ENCODE measurements around the gene LRRC25. TPM values are rescaled to one million over a fixed set of nuclear protein-coding genes. Genes with fewer than 3 reads are reported as not detected.

LRRC25 gene
- total and polyA plus RNA-seq, 10 of the 15 experiments (the other 5 are each of a cell fraction or from before 2014, with no cell fraction given) = 0.38 to 2.9 (median 1.2) TPM

- ChIA-PET CTCF (interaction anchor here (1.0 to 8.8 kb wide), 15 partner anchors 14 to 255 kb away, joined by 3 to 88 read pairs (median 6); partner anchors contain the start of genes GDF15 and JUND), POLR2A (interaction anchor here (0.6 to 2.0 kb wide), 5 partner anchors 33 to 324 kb away, joined by 3 to 26 read pairs (median 3); partner anchors contain the start of gene JUND), SMC1A (ENCODE audit: uncharacterized antibody, unreplicated experiment) (interaction anchor here (0.8 to 6.6 kb wide), 13 partner anchors 13 to 136 kb away, joined by 3 to 60 read pairs (median 4); partner anchors contain the start of gene LSM4), RAD21 (ENCODE audit: unreplicated experiment) (interaction anchor here (1.0 to 6.5 kb wide), 12 partner anchors 13 to 302 kb away, joined by 3 to 63 read pairs (median 4); partner anchors contain the start of gene GDF15)
- H3K36me3 ChIP-seq (ENCODE audit: control insufficient read depth in 2 of 2, insufficient read depth in 2 of 2, low read length in 1 of 2) = no peaks in the 10 kb centered on the region
- H3K27me3 ChIP-seq (replicated peaks in 1 of 2; ENCODE audit: control insufficient read depth in 2 of 2, insufficient read depth in 2 of 2, low read length in 1 of 2) = no peaks in the 10 kb centered on the region
- peak overlapping the region; percentile 53 for H3K27ac ChIP-seq (ENCODE audit: control insufficient read depth, insufficient read depth)
- peak overlapping the region; percentile 56 for H3K4me2 ChIP-seq (ENCODE audit: control insufficient read depth, insufficient read depth)
- no peak for ATAC-seq
- H3K9ac ChIP-seq (ENCODE audit: control insufficient read depth, insufficient read depth, low read length) = peak overlapping the region; percentile 51
- peak; percentile 71 for FAIRE-seq
- no peaks in the 10 kb centered on the region for H4K20me1 ChIP-seq (ENCODE audit: control insufficient read depth, insufficient read depth)
- intact Hi-C loops (cut with micrococcal nuclease; ENCODE audit: unreplicated experiment) = loop anchor here (10.0 kb wide), 1 partner anchor 211 kb away; the partner anchor contains the start of gene RAB3A
- peaks cover 47% of the 10 kb centered on the region for H3K4me1 ChIP-seq (ENCODE audit: control insufficient read depth, insufficient read depth, low read length)
- H3K4me3 ChIP-seq = peak overlapping the region; percentile 59; the same call in 1 of the 2 replicates
- BruUV-seq (replicated peaks) = no TSS peak
- peaks cover 12% of the 10 kb centered on the region for H3K79me2 ChIP-seq (ENCODE audit: control insufficient read depth, insufficient read depth, low read length)
- in situ Hi-C loops (cut with MboI) = no loop called here
- 25% methylated on average over 24 of the region's 25 CpGs for WGBS (ENCODE audit: insufficient coverage, insufficient replicate concordance, low lambda C conversion rate, missing lambda C conversion rate)
- DNase-seq (ENCODE audit: low read depth, low spot score) = no peak
- no peaks in the 10 kb centered on the region for H3K9me3 ChIP-seq (replicated peaks; ENCODE audit: control insufficient read depth, insufficient read depth, low read length)
- peak overlapping the region; percentile 59 for H2AFZ ChIP-seq (ENCODE audit: control insufficient read depth, low read depth, low read length)
- TF ChIP-seq, protein P1, sequence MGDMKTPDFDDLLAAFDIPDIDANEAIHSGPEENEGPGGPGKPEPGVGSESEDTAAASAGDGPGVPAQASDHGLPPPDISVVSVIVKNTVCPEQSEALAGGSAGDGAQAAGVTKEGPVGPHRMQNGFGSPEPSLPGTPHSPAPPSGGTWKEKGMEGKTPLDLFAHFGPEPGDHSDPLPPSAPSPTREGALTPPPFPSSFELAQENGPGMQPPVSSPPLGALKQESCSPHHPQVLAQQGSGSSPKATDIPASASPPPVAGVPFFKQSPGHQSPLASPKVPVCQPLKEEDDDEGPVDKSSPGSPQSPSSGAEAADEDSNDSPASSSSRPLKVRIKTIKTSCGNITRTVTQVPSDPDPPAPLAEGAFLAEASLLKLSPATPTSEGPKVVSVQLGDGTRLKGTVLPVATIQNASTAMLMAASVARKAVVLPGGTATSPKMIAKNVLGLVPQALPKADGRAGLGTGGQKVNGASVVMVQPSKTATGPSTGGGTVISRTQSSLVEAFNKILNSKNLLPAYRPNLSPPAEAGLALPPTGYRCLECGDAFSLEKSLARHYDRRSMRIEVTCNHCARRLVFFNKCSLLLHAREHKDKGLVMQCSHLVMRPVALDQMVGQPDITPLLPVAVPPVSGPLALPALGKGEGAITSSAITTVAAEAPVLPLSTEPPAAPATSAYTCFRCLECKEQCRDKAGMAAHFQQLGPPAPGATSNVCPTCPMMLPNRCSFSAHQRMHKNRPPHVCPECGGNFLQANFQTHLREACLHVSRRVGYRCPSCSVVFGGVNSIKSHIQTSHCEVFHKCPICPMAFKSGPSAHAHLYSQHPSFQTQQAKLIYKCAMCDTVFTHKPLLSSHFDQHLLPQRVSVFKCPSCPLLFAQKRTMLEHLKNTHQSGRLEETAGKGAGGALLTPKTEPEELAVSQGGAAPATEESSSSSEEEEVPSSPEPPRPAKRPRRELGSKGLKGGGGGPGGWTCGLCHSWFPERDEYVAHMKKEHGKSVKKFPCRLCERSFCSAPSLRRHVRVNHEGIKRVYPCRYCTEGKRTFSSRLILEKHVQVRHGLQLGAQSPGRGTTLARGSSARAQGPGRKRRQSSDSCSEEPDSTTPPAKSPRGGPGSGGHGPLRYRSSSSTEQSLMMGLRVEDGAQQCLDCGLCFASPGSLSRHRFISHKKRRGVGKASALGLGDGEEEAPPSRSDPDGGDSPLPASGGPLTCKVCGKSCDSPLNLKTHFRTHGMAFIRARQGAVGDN (IDR thresholded peaks at IDR 0.05) = peak; percentile 48
- TF ChIP-seq BCLAF1 (IDR thresholded peaks at IDR 0.05) (no peak), EGR1 (IDR thresholded peaks at IDR 0.05; ENCODE audit: borderline replicate concordance in 1 of 2, low read depth in 2 of 2, low read length in 2 of 2) (peak in 1 of 2 experiments; percentile 85; a peak in 2 of 3 replicates), MTA2 (IDR thresholded peaks at IDR 0.05; ENCODE audit: low read depth) (0 out of 2 replicates have a peak, but pooled peaks have one; percentile 8), CHD4 (IDR thresholded peaks at IDR 0.05) (0 out of 2 replicates have a peak, but pooled peaks have one; percentile 72), EED (IDR thresholded peaks at IDR 0.05; ENCODE audit: low read depth) (peak; percentile 77; the same call in 1 of the 2 replicates), FOXM1 (IDR thresholded peaks at IDR 0.05; ENCODE audit: low read depth, low read length) (no peak), IKZF1 (conservative IDR thresholded peaks at IDR 0.05) (peak; percentile 68), NFXL1 (IDR thresholded peaks at IDR 0.05; ENCODE audit: borderline replicate concordance) (peak; percentile 96), FOS (IDR thresholded peaks at IDR 0.05; ENCODE audit: borderline replicate concordance, extremely low read depth, insufficient read length) (no peak), SPI1 (IDR thresholded peaks at IDR 0.05; ENCODE audit: borderline replicate concordance, insufficient read depth, low read depth, low read length) (0 out of 2 replicates have a peak, but pooled peaks have one; percentile 9), ZBED1 (IDR thresholded peaks at IDR 0.05; ENCODE audit: borderline replicate concordance) (no peak), TCF7 (IDR thresholded peaks at IDR 0.05; ENCODE audit: borderline replicate concordance) (no peak)
- TF ChIP-seq, protein P2, sequence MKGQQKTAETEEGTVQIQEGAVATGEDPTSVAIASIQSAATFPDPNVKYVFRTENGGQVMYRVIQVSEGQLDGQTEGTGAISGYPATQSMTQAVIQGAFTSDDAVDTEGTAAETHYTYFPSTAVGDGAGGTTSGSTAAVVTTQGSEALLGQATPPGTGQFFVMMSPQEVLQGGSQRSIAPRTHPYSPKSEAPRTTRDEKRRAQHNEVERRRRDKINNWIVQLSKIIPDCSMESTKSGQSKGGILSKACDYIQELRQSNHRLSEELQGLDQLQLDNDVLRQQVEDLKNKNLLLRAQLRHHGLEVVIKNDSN (IDR thresholded peaks at IDR 0.05; ENCODE audit: borderline replicate concordance, extremely low read length, insufficient read depth, low read depth, low read length) = no peak
These were observed 17.9 kb upstream of the LRRC25 start for GRCh38 chr19:18415178-18415867.
